Brain microvascular endothelial cell (primary cell): ENCODE results near the gene TMEM88.
A peak's percentile ranks its signal among the peaks of the same experiment; 100 is the strongest.

Experiments
- DNase-seq: peaks from one replicate; pipeline ENCODE4 v3.0.0-alpha.2; 2020
- H3K27ac ChIP-seq: fragments of 250-450 bp; sonication (Bioruptor Pico); 2 replicates; pipeline ENCODE4 v1.5.1; 2020; ENCODE audit warnings: mild to moderate bottlenecking, moderate library complexity
- H3K27me3 ChIP-seq: fragments of 250-450 bp; sonication (Bioruptor Pico); replicated peaks from 2 replicates; pipeline ENCODE4 v1.5.1; 2020; ENCODE audit warnings: mild to moderate bottlenecking
- H3K36me3 ChIP-seq: fragments of 250-450 bp; sonication (Bioruptor Pico); replicated peaks from 2 replicates; pipeline ENCODE4 v1.5.1; 2020; ENCODE audit warnings: mild to moderate bottlenecking
- H3K4me3 ChIP-seq: 2 replicates; pipeline ENCODE4 v1.5.1; 2011; ENCODE audit warnings: low read depth, mild to moderate bottlenecking, control low read depth, low read length, moderate library complexity
- CTCF ChIP-seq: IDR thresholded peaks from 2 replicates; pipeline ENCODE4 v1.5.1; 2011; ENCODE audit warnings: low read depth, mild to moderate bottlenecking, moderate library complexity, low read length, control low read depth, inconsistent platforms; ENCODE audit errors: missing control alignments
- in situ Hi-C: cut with HindIII; loops from 2 replicates; pipeline ENCODE4 v1.10.0; 2017; ENCODE audit warnings: low sequenced_read_pairs, low pct_ligation_motif_present

The TMEM88 gene

GRCh38 chr17:7883781-7884386, 29.0 kb downstream of the TMEM88 start:
- Histone ChIP-seq H3K36me3 (peaks cover 10% of the 10 kb centered on the region), H3K27me3 (no peaks in the 10 kb centered on the region), H3K4me3 (peak overlapping the region; percentile 67), H3K27ac (peak overlapping the region; percentile 32)
- in situ Hi-C loops, result no loop called here
- no peak for DNase-seq
- TF ChIP-seq CTCF, result no peak

GRCh38 chr17:7884581-7885366, 29.9 kb downstream of the TMEM88 start:
- peak overlapping the region; percentile 61 for H3K27ac ChIP-seq
- H3K27me3 ChIP-seq, result no peaks in the 10 kb centered on the region
- H3K4me3 ChIP-seq, result peak overlapping the region; percentile 81
- in situ Hi-C loops, result no loop called here
- DNase-seq, result no peak
- TF ChIP-seq CTCF, result no peak
- H3K36me3 ChIP-seq, result peaks cover 7% of the 10 kb centered on the region

- peak overlapping the region; percentile 81 for H3K4me3 ChIP-seq
- DNase-seq, result no peak
- peak overlapping the region; percentile 71 for H3K27ac ChIP-seq
- in situ Hi-C loops, result no loop called here
- no peak for TF ChIP-seq CTCF
- peaks cover 6% of the 10 kb centered on the region for H3K36me3 ChIP-seq
- H3K27me3 ChIP-seq, result no peaks in the 10 kb centered on the region
Measured at GRCh38 chr17:7885367-7886226, 30.7 kb downstream of the TMEM88 start.

- H3K27ac ChIP-seq, result peak overlapping the region; percentile 71
- TF ChIP-seq CTCF, result peak; percentile 41
- in situ Hi-C loops, result no loop called here
- peaks cover 11% of the 10 kb centered on the region for H3K36me3 ChIP-seq
- peak; percentile 21 for DNase-seq
- no peaks in the 10 kb centered on the region for H3K27me3 ChIP-seq
- peak overlapping the region; percentile 81 for H3K4me3 ChIP-seq
Measured at GRCh38 chr17:7886227-7887037, 31.6 kb downstream of the TMEM88 start.

- Histone ChIP-seq H3K27me3 (no peaks in the 10 kb centered on the region), H3K4me3 (peak overlapping the region; percentile 81), H3K36me3 (peaks cover 15% of the 10 kb centered on the region), H3K27ac (peak overlapping the region; percentile 71)
- DNase-seq, result no peak
- no peak for TF ChIP-seq CTCF
- in situ Hi-C loops, result no loop called here
Measured at GRCh38 chr17:7887038-7887481, 32.2 kb downstream of the TMEM88 start.
